Activated naive CD4-positive, alpha-beta T cell treated with anti-CD3 and anti-CD28 coated beads, Interleukin-2, amount 50 U/mL, for 72 hours (primary cell): Measurements from ENCODE around the gene ACOXL. TPM values are rescaled to one million over a fixed set of nuclear protein-coding genes. Genes with fewer than 3 reads are reported as not detected.

Experiments used
- ATAC-seq, 2 donors: fragments of 150-1000 bp; cut with Tn5 transposase; 2 replicates each; pipeline ENCODE4 v1.10.0; 2021; ENCODE audit warnings: mild to moderate bottlenecking in 2 of 2, moderate library complexity in 2 of 2
- DNase-seq, 2 donors: peaks; one replicate each; pipeline ENCODE4 v3.0.0; 2021 to 2022; ENCODE audit warnings: low spot score in 2 of 2
- H3K27ac Mint-ChIP-seq, 2 donors: one replicate each; pipeline ENCODE4 v1.8.0; 2022; ENCODE audit warnings: mild to moderate bottlenecking in 2 of 2, mixed read lengths in 2 of 2
- H3K36me3 Mint-ChIP-seq, 2 donors: one replicate each; pipeline ENCODE4 v1.8.0; 2022; ENCODE audit warnings: mixed read lengths in 2 of 2
- H3K9me3 Mint-ChIP-seq, 2 donors: one replicate each; pipeline ENCODE4 v1.8.0; 2022; ENCODE audit warnings: mixed read lengths in 2 of 2
- total RNA-seq, 2 donors: library from RNA; stranded (reverse); gene quantifications; one replicate each; pipeline ENCODE4 v1.2.3, GENCODE V29; 2022

Gene ACOXL
- total RNA-seq, 2 donors from 2014 or later, result 0.16 TPM; not detected in 1

- H3K27ac Mint-ChIP-seq, result no peak overlapping the region
- ATAC-seq (no peak), DNase-seq (no peak)
- H3K36me3 Mint-ChIP-seq, result peaks cover 9 to 12% of the 10 kb centered on the region in 2 donors
- H3K9me3 Mint-ChIP-seq, result peaks cover 3 to 10% of the 10 kb centered on the region in 2 donors
Measured at GRCh38 chr2:110819711-110820110, 87.3 kb downstream of the ACOXL start.

- peaks cover 6 to 12% of the 10 kb centered on the region in 2 donors for H3K9me3 Mint-ChIP-seq
- no peak for ATAC-seq
Measured at GRCh38 chr2:110820128-110820527, 87.8 kb downstream of the ACOXL start.

GRCh38 chr2:110823165-110823564 lies 90.8 kb downstream of the ACOXL start:
- Mint-ChIP-seq H3K27ac (no peak overlapping the region), H3K36me3 (peaks cover 21 to 23% of the 10 kb centered on the region in 2 donors), H3K9me3 (peaks cover 6 to 18% of the 10 kb centered on the region in 2 donors)
- DNase-seq (no peak), ATAC-seq (no peak)

More at GRCh38 chr2:110820128-110820527, 87.8 kb downstream of the ACOXL start:
- H3K27ac Mint-ChIP-seq, result no peak overlapping the region
- DNase-seq, result no peak
- peaks cover 14 to 17% of the 10 kb centered on the region in 2 donors for H3K36me3 Mint-ChIP-seq

GRCh38 chr2:110827511-110827910 lies 95.1 kb downstream of the ACOXL start:
- ATAC-seq, result no peak
- no peak for DNase-seq
- peaks cover 6 to 18% of the 10 kb centered on the region in 2 donors for H3K9me3 Mint-ChIP-seq
- peak overlapping the region in 1 of 2 donors; percentile 18 for H3K27ac Mint-ChIP-seq
- H3K36me3 Mint-ChIP-seq, result peaks cover 21 to 23% of the 10 kb centered on the region in 2 donors

- ATAC-seq, result no peak
- H3K36me3 Mint-ChIP-seq, result peaks cover 21 to 23% of the 10 kb centered on the region in 2 donors
Measured at GRCh38 chr2:110828330-110828729, 96.0 kb downstream of the ACOXL start.

GRCh38 chr2:110829413-110830146 lies 97.2 kb downstream of the ACOXL start:
- ATAC-seq (no peak), DNase-seq (no peak)
- Mint-ChIP-seq H3K36me3 (peaks cover 12 to 13% of the 10 kb centered on the region in 2 donors), H3K9me3 (peaks cover 5 to 10% of the 10 kb centered on the region in 2 donors), H3K27ac (no peak overlapping the region)

More at GRCh38 chr2:110828330-110828729, 96.0 kb downstream of the ACOXL start:
- no peak for DNase-seq
- H3K9me3 Mint-ChIP-seq, result peaks cover 6 to 18% of the 10 kb centered on the region in 2 donors
- H3K27ac Mint-ChIP-seq, result no peak overlapping the region

GRCh38 chr2:110832740-110833139 lies 100.4 kb downstream of the ACOXL start:
- Mint-ChIP-seq H3K36me3 (no peaks in the 10 kb centered on the region), H3K9me3 (no peaks in the 10 kb centered on the region), H3K27ac (no peak overlapping the region)
- no peak for DNase-seq
- no peak for ATAC-seq

- DNase-seq (no peak), ATAC-seq (no peak)
- Mint-ChIP-seq H3K9me3 (no peaks in the 10 kb centered on the region), H3K27ac (no peak overlapping the region), H3K36me3 (no peaks in the 10 kb centered on the region)
Measured at GRCh38 chr2:110834134-110834827, 101.9 kb downstream of the ACOXL start.

GRCh38 chr2:110836671-110837070 lies 104.3 kb downstream of the ACOXL start:
- ATAC-seq (no peak), DNase-seq (no peak)
- Mint-ChIP-seq H3K27ac (no peak overlapping the region), H3K36me3 (no peaks in the 10 kb centered on the region), H3K9me3 (no peaks in the 10 kb centered on the region)

GRCh38 chr2:110837446-110838409 lies 105.4 kb downstream of the ACOXL start:
- no peak overlapping the region for H3K27ac Mint-ChIP-seq
- no peak for DNase-seq
- H3K9me3 Mint-ChIP-seq, result no peaks in the 10 kb centered on the region
- ATAC-seq, result no peak
- H3K36me3 Mint-ChIP-seq, result no peaks in the 10 kb centered on the region

- ATAC-seq (no peak), DNase-seq (no peak)
- Mint-ChIP-seq H3K36me3 (no peaks in the 10 kb centered on the region), H3K27ac (no peak overlapping the region), H3K9me3 (no peaks in the 10 kb centered on the region)
Measured at GRCh38 chr2:110838657-110839384, 106.4 kb downstream of the ACOXL start.

- Mint-ChIP-seq H3K27ac (no peak overlapping the region), H3K36me3 (peaks cover 0 to 8% of the 10 kb centered on the region in 2 donors), H3K9me3 (no peaks in the 10 kb centered on the region)
- ATAC-seq, result no peak
- DNase-seq, result no peak
Measured at GRCh38 chr2:110840508-110840907, 108.1 kb downstream of the ACOXL start.

- ATAC-seq, result no peak
- no peak overlapping the region for H3K27ac Mint-ChIP-seq
- no peaks in the 10 kb centered on the region for H3K9me3 Mint-ChIP-seq
- DNase-seq, result no peak
- H3K36me3 Mint-ChIP-seq, result peaks cover 0 to 15% of the 10 kb centered on the region in 2 donors
Measured at GRCh38 chr2:110842048-110842447, 109.7 kb downstream of the ACOXL start.

- H3K36me3 Mint-ChIP-seq, result peaks cover 0 to 15% of the 10 kb centered on the region in 2 donors
- ATAC-seq (no peak), DNase-seq (no peak)
- no peak overlapping the region for H3K27ac Mint-ChIP-seq
- no peaks in the 10 kb centered on the region for H3K9me3 Mint-ChIP-seq
Measured at GRCh38 chr2:110843496-110843895, 111.1 kb downstream of the ACOXL start.

GRCh38 chr2:110843959-110844510 lies 111.7 kb downstream of the ACOXL start:
- Mint-ChIP-seq H3K9me3 (peaks cover 0 to 4% of the 10 kb centered on the region in 2 donors), H3K27ac (no peak overlapping the region), H3K36me3 (peaks cover 0 to 20% of the 10 kb centered on the region in 2 donors)
- no peak for DNase-seq
- ATAC-seq, result no peak

- H3K27ac Mint-ChIP-seq, result peak overlapping the region; percentile 51 to 79
- DNase-seq, result no peak
- peaks cover 5 to 22% of the 10 kb centered on the region in 2 donors for H3K36me3 Mint-ChIP-seq
- peak in 1 of 2 donors; percentile 60 for ATAC-seq
- H3K9me3 Mint-ChIP-seq, result peaks cover 0 to 6% of the 10 kb centered on the region in 2 donors
Measured at GRCh38 chr2:110847651-110848050, 115.3 kb downstream of the ACOXL start.
